K562 (cell line): ENCODE results near the gene MRPL41. TPM values are rescaled to one million over a fixed set of nuclear protein-coding genes. Genes with fewer than 3 reads are reported as not detected.

Source experiments
- HNRNPLL ChIP-seq: fragments of 200-400 bp; formaldehyde crosslinking; IDR thresholded peaks from 2 replicates; pipeline ENCODE4 v1.6.1; 2017; ENCODE audit warnings: low read length, low read depth, mild to moderate bottlenecking; ENCODE audit not compliant: poor library complexity, severe bottlenecking
- MEIS2 ChIP-seq: fragments of 450-650 bp; IDR thresholded peaks from 2 replicates; pipeline ENCODE4 v1.6.1; 2014; ENCODE audit warnings: mild to moderate bottlenecking; ENCODE audit not compliant: partially characterized antibody
- NFE2 ChIP-seq: IDR thresholded peaks from 2 replicates; pipeline ENCODE4 v1.6.1; 2014; ENCODE audit warnings: antibody characterized with exemption, low read depth
- POLR2A ChIP-seq: fragments of 450-650 bp; conservative IDR thresholded peaks from 2 replicates; pipeline ENCODE4 v1.6.1; 2016
- TAF7 ChIP-seq: fragments of 450-650 bp; IDR thresholded peaks from 2 replicates; pipeline ENCODE4 v1.6.1; 2016; ENCODE audit warnings: missing genetic modification characterization, missing compliant biosample characterization
- ZNF212 ChIP-seq: fragments of 450-650 bp; formaldehyde crosslinking; IDR thresholded peaks from 2 replicates; pipeline ENCODE4 v1.4.0; 2020; ENCODE audit warnings: mild to moderate bottlenecking
- polyA plus RNA-seq, 8 experiments: library from polyadenylated mRNA; depleted of rRNA in 4 of 8; stranded (reverse) in 5 of 8; unstranded in 3 of 8; fragments of >200 nt; fragmentation: Nextera tagmentation in 2 of 8; fragmentation: Illumina TruSeq in 1 of 8; extraction: Ambion mirVana in 2 of 8; extraction: Trizol in 1 of 8; gene quantifications; 2 replicates each; pipeline versions ENCODE4 v1.2.1 to v1.2.3, GENCODE V29; 2011 to 2014; ENCODE audit warnings: inconsistent platforms in 1 of 8, missing spikeins in 1 of 8
- total RNA-seq, 7 experiments: library from RNA; depleted of rRNA in 6 of 7; stranded (reverse); fragments of >200 nt in 6 of 7; fragmentation: Illumina TruSeq in 2 of 7; extraction: Trizol in 2 of 7; gene quantifications; 2 replicates each; pipeline versions ENCODE4 v1.2.1 to v1.2.3, GENCODE V29; 2011 to 2021; ENCODE audit warnings: low replicate concordance in 1 of 7
- TF ChIP-seq, protein P1 (sequence below): fragments of 250-450 bp; sonication (Bioruptor Pico); IDR thresholded peaks from 2 replicates; pipeline ENCODE4 v1.4.0; 2020; ENCODE audit warnings: mild to moderate bottlenecking
- TF ChIP-seq, protein P2 (sequence below): fragments of 450-650 bp; formaldehyde crosslinking; IDR thresholded peaks from 2 replicates; pipeline ENCODE4 v1.4.0; 2020; ENCODE audit warnings: mild to moderate bottlenecking, moderate library complexity
- TF ChIP-seq, protein P3 (sequence below): fragments of 450-650 bp; conservative IDR thresholded peaks from 2 replicates; pipeline ENCODE4 v1.6.1; 2016; ENCODE audit warnings: missing genetic modification characterization, low read depth, mild to moderate bottlenecking, missing compliant biosample characterization, moderate library complexity
- TF ChIP-seq, protein P4 (sequence below), 2 experiments: fragments of 450-650 bp in 1 of 2; sonication (generic) in 1 of 2; formaldehyde crosslinking in 1 of 2; IDR thresholded peaks; 2 replicates each; pipeline versions ENCODE4 v1.7.1 to v1.9.0; 2016 to 2022; ENCODE audit warnings: inconsistent platforms in 1 of 2, mild to moderate bottlenecking in 1 of 2, missing genetic modification reagents in 1 of 2
- TF ChIP-seq, protein P5 (sequence below), 2 experiments: fragments of 450-650 bp in 1 of 2; sonication (generic) in 1 of 2; formaldehyde crosslinking in 1 of 2; IDR thresholded peaks in 1 of 2; conservative IDR thresholded peaks in 1 of 2; 2 replicates each; pipeline versions ENCODE4 v1.6.1 to v1.8.1; 2016 to 2023; ENCODE audit warnings: mild to moderate bottlenecking in 2 of 2, moderate library complexity in 2 of 2, inconsistent platforms in 1 of 2, missing genetic modification reagents in 1 of 2

The MRPL41 gene
- total and polyA plus RNA-seq, 9 of the 15 experiments (the other 6 are each of a cell fraction or from before 2014, with no cell fraction given) = 2.6 to 259 (median 21.6) TPM

DNA sequence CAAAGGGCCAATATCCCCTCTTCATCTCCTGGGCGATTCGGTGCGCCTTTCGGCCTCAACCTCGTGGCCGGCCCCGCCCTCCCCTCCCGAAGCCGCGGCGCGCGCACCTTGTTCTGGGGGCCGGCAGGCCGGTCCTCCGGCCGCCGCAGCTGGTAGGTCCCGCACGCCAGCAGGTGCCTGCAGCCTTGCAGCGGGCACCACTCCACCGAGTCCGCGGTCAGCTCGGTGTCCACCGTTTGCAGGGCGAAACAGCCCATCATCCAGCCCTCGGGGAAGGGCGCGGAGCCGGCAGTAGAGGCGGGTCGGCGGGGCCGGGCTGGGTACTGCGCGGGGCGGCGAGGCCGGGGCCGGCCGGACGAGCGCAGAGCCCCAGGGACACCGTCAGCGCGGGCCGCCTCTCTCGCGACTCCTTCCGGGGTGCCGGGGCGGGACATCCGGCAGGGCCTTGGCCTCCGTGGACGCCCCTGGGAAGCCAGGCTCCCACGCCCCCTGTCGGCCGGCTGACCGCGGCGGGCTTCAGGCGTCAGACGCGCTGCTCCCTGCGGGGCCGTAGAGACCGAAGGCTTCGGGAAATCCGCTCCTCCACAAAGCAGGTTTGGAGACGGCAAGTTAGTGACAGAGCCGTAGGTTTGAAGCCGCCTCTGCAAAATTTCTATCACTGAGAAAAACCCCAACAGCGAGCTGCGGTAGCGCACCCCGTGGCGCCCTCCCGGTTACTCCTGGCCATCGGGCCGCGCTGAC is 27.0 kb downstream of the MRPL41 start, which contains the start of gene DPH7 (continued):
- TF ChIP-seq, protein P1, sequence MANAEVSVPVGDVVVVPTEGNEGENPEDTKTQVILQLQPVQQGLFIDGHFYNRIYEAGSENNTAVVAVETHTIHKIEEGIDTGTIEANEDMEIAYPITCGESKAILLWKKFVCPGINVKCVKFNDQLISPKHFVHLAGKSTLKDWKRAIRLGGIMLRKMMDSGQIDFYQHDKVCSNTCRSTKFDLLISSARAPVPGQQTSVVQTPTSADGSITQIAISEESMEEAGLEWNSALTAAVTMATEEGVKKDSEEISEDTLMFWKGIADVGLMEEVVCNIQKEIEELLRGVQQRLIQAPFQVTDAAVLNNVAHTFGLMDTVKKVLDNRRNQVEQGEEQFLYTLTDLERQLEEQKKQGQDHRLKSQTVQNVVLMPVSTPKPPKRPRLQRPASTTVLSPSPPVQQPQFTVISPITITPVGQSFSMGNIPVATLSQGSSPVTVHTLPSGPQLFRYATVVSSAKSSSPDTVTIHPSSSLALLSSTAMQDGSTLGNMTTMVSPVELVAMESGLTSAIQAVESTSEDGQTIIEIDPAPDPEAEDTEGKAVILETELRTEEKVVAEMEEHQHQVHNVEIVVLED (CRISPR knock-in tag) = peak; percentile 70; the same call in 1 of the 2 replicates
- TF ChIP-seq ZNF212 (CRISPR knock-in tag) = 0 out of 2 replicates have a peak, but pooled peaks have one; percentile 44
- TF ChIP-seq HNRNPLL = peak; percentile 55
- TF ChIP-seq POLR2A = peak; percentile 87
- no peak for TF ChIP-seq TAF7 (tag)
- TF ChIP-seq, protein P2, sequence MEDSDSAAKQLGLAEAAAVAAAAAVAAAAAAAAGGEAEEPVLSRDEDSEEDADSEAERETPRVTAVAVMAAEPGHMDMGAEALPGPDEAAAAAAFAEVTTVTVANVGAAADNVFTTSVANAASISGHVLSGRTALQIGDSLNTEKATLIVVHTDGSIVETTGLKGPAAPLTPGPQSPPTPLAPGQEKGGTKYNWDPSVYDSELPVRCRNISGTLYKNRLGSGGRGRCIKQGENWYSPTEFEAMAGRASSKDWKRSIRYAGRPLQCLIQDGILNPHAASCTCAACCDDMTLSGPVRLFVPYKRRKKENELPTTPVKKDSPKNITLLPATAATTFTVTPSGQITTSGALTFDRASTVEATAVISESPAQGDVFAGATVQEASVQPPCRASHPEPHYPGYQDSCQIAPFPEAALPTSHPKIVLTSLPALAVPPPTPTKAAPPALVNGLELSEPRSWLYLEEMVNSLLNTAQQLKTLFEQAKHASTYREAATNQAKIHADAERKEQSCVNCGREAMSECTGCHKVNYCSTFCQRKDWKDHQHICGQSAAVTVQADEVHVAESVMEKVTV (CRISPR knock-in tag) = 0 out of 2 replicates have a peak, but pooled peaks have one; percentile 12
- peak; percentile 22; the same call in 1 of the 2 replicates for TF ChIP-seq NFE2
- TF ChIP-seq, protein P3, sequence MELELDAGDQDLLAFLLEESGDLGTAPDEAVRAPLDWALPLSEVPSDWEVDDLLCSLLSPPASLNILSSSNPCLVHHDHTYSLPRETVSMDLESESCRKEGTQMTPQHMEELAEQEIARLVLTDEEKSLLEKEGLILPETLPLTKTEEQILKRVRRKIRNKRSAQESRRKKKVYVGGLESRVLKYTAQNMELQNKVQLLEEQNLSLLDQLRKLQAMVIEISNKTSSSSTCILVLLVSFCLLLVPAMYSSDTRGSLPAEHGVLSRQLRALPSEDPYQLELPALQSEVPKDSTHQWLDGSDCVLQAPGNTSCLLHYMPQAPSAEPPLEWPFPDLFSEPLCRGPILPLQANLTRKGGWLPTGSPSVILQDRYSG = no peak; the same call in 1 of the 2 replicates
- TF ChIP-seq MEIS2 = peak; percentile 16
- TF ChIP-seq, protein P4, sequence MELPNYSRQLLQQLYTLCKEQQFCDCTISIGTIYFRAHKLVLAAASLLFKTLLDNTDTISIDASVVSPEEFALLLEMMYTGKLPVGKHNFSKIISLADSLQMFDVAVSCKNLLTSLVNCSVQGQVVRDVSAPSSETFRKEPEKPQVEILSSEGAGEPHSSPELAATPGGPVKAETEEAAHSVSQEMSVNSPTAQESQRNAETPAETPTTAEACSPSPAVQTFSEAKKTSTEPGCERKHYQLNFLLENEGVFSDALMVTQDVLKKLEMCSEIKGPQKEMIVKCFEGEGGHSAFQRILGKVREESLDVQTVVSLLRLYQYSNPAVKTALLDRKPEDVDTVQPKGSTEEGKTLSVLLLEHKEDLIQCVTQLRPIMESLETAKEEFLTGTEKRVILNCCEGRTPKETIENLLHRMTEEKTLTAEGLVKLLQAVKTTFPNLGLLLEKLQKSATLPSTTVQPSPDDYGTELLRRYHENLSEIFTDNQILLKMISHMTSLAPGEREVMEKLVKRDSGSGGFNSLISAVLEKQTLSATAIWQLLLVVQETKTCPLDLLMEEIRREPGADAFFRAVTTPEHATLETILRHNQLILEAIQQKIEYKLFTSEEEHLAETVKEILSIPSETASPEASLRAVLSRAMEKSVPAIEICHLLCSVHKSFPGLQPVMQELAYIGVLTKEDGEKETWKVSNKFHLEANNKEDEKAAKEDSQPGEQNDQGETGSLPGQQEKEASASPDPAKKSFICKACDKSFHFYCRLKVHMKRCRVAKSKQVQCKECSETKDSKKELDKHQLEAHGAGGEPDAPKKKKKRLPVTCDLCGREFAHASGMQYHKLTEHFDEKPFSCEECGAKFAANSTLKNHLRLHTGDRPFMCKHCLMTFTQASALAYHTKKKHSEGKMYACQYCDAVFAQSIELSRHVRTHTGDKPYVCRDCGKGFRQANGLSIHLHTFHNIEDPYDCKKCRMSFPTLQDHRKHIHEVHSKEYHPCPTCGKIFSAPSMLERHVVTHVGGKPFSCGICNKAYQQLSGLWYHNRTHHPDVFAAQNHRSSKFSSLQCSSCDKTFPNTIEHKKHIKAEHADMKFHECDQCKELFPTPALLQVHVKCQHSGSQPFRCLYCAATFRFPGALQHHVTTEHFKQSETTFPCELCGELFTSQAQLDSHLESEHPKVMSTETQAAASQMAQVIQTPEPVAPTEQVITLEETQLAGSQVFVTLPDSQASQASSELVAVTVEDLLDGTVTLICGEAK (IDR thresholded peaks at IDR 0.05) = peak; percentile 99
- TF ChIP-seq, protein P4 (CRISPR knock-in tag; IDR thresholded peaks at IDR 0.05) = no peak
- TF ChIP-seq, protein P5, sequence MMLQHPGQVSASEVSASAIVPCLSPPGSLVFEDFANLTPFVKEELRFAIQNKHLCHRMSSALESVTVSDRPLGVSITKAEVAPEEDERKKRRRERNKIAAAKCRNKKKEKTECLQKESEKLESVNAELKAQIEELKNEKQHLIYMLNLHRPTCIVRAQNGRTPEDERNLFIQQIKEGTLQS (IDR thresholded peaks at IDR 0.05) = no peak
- TF ChIP-seq, protein P5 (CRISPR knock-in tag; conservative IDR thresholded peaks at IDR 0.05) = 0 out of 2 replicates have a peak, but pooled peaks have one; percentile 46
